ENCODE data around the gene C3orf80.
A peak's percentile ranks its signal among the peaks of the same experiment; 100 is the strongest.
"Not testable (repeated sequence)": the region's sequence is repeated elsewhere in the genome, so short reads cannot be mapped to it uniquely, and the experiment has no call there.

C3orf80 gene

GRCh38 chr3:160217675-160218074 is 7.5 kb upstream of the C3orf80 start:
- no peak for DNase-seq

- DNase-seq, result no peak
Measured at GRCh38 chr3:160218136-160218535, 7.1 kb upstream of the C3orf80 start.

GRCh38 chr3:160220038-160220437 is 5.2 kb upstream of the C3orf80 start:
- no peak for DNase-seq

- no peak for DNase-seq
Measured at GRCh38 chr3:160221019-160221418, 4.2 kb upstream of the C3orf80 start.

- no peak for DNase-seq
Measured at GRCh38 chr3:160224256-160224655, 966 bp upstream of the C3orf80 start.

- DNase-seq, result no peak
Measured at GRCh38 chr3:160224811-160225175, 429 bp upstream of the C3orf80 start.

- peak; percentile 5 for DNase-seq
Measured at GRCh38 chr3:160226026-160226907, 1.0 kb downstream of the C3orf80 start.

- no peak for DNase-seq
Measured at GRCh38 chr3:160227419-160227818, 2.2 kb downstream of the C3orf80 start.

GRCh38 chr3:160232014-160232413 is 6.8 kb downstream of the C3orf80 start:
- no peak for DNase-seq

GRCh38 chr3:160240719-160241118 is 15.5 kb downstream of the C3orf80 start:
- not testable (repeated sequence) for DNase-seq

GRCh38 chr3:160245261-160245800 is 20.1 kb downstream of the C3orf80 start:
- DNase-seq, result no peak

- DNase-seq, result no peak
Measured at GRCh38 chr3:160247766-160248165, 22.5 kb downstream of the C3orf80 start.

GRCh38 chr3:160253298-160253697 is 28.1 kb downstream of the C3orf80 start:
- DNase-seq, result no peak

- DNase-seq, result no peak
Measured at GRCh38 chr3:160257606-160258005, 32.4 kb downstream of the C3orf80 start.

- DNase-seq, result no peak
Measured at GRCh38 chr3:160259589-160259988, 34.4 kb downstream of the C3orf80 start.

- DNase-seq, result no peak
Measured at GRCh38 chr3:160260587-160261270, 35.5 kb downstream of the C3orf80 start.

GRCh38 chr3:160265088-160265487 is 39.9 kb downstream of the C3orf80 start:
- no peak for DNase-seq

Measured in EL (cell line).